NCI-H1436 (cell line): ENCODE results near the gene SEC23IP.

Source experiments
- DNase-seq: peaks from one replicate; lab custom pipeline; 2025; lab: John Stamatoyannopoulos, UW

SEC23IP gene

DNA sequence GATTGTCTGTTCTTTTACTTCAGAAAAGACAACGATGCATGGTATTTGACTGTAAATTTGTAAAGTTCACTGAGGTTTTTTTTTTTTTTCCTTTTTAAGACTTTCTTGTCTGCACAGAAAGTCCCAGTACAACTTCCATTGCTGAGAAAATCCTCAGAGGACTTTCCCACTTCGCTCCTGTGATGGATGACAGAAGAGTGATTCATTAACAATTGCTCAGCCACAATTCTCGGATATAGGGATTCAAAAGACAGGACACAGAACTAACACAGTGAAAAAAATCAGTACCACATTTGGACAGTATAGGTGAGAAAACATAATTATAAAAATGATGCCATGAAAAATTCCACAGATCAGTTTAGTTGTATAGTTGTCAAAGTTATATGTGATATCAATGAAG lies 48.0 kb downstream of the SEC23IP start:
- DNase-seq = no peak

DNA sequence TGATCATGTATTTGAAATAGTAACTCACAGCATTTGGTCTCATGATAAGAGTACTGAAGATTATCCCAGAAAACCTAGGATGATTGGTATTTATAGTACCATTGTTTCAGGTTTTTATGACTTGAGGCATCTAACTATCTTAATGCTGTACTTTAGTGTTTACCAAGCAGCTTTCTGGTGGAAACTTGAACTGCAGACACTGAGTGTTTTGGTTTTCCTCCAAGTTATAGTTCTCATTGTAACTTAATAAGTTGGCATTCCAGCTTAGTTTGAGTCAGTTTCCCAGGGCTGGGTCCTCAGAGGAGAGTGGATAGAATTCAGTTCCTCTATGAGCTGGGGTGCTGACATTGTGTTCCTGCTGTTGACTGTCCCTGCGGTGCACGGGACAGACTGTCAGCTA lies 50.4 kb downstream of the SEC23IP start:
- no peak for DNase-seq

DNA sequence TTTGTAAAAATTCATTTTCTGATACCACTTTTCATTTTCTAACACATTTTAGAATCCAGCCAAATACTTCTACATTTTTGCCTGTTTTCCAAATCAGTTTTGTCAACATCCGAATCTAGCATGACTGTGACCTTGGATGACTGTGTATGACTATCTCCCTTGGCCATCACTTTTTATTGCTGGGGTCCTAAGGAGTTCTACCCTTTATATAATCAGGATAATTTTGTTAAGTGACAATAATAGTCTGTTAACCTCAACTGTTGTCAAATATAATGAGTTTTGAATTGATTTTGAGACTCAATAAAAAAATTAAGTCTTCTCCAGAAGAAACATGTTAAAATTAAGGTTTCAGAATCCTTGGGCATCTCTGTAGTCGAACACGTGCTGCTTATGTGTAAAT lies 53.3 kb downstream of the SEC23IP start:
- DNase-seq = no peak

DNA sequence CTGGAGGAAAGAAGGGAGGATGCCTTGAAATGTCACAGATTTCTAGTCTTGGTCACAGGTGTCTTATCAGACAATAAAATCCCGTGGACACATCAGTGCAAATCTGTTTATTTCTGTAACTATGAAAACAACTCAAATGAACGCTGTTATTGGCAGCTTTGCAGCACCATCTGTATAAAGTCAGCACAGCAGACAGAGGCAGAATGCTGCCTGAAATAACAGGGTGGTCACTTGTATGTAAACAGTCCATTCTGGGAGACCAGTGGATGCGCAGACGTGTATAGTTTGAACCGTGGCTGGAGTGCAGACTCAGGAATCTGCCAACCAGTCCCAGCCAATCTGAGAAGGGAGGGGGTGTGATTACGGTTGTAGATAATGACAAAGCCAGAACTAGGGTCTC lies 54.8 kb downstream of the SEC23IP start:
- DNase-seq = no peak

DNA sequence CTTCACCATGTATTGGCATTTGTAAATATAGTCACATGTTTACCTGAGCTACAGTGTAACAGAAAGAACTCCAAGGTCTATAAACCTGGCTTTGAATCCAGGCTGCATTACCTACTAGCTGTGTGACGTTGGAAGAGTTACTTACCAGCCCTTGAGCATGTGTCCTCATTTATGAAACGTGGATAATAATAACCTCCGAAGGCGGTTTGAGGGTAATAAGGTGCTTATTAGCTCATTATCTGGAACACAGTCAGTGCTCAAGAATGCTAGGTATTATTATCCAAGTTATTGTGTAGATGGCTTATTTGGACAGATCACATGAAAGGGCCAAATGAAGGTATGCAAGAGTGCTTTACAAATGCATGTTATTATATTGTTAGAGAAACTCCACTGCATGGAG lies 64.9 kb downstream of the SEC23IP start:
- no peak for DNase-seq

DNA sequence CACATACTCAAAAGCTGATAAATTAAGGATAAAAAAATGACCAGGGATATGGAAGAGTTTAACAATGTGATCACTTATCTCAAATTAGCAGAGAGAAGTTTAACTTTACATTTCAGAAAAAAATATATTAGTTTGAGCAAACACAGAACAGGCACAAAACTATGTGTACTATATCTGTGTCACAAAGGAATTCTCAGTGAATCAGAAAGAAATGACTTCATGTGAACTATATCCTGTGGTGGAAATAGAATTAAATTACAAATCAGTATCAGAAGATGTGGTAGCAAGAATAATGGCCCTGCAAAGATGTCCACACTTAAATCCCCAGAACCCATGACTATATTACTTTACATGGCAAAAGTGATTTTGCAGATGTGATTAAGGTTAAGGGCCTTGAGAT lies 70.3 kb downstream of the SEC23IP start:
- no peak for DNase-seq

DNA sequence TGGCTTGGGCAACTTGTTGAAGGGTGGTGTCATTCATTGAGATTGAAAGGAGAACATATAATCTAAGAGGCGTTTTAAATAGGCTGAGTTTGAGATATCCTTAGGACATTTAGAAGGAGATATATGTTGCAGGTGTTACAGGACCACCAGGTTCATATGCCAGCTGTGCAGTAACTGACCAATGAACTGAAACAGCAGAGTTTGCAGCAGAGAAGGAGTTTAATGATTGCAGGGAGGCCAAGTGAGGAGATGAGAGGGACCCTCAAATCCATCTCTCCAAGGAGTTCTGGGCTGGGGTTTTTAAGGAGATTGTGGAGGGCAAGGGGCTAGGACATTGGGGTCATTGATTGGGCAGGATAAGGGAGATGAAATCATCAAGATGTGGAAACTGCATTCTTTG lies 74.5 kb downstream of the SEC23IP start:
- no peak for DNase-seq

DNA sequence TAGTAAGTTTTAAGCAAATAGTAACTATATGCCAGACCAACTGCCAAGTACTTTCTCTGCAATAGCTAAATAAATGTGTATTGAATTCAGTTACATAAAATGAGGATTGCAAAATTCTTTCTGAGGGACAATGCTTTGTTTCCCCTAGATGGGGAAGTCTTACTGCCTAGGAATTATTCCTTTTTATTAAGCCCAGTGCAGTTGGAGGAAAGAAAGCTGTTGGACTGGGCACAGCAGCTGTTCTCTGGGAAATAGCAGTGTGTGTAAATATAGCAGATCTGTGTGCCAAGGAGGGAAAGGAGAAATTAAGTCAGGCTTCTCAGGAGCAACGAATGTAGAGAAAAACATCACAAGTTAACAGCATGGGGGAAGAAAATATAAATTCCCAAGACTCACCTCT lies 77.1 kb downstream of the SEC23IP start:
- DNase-seq = no peak

DNA sequence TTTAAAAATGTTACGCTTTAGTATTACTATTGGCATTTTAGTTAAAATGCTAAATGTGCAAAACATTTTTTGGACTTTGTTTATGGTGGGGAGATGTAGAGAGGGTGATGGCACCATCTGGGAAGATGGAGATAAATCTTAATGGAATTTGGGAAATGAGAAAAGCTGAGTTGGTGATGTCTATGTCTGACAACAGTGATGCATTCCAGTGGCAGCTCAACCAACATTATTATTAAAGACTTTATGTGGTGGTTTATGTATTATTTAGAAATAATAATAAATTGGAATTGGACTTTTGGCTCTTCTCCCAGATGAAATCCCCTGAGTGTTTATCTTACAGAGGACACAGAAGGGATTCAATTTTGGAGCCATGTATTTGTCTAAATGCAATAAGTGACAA lies 77.6 kb downstream of the SEC23IP start:
- DNase-seq = no peak

DNA sequence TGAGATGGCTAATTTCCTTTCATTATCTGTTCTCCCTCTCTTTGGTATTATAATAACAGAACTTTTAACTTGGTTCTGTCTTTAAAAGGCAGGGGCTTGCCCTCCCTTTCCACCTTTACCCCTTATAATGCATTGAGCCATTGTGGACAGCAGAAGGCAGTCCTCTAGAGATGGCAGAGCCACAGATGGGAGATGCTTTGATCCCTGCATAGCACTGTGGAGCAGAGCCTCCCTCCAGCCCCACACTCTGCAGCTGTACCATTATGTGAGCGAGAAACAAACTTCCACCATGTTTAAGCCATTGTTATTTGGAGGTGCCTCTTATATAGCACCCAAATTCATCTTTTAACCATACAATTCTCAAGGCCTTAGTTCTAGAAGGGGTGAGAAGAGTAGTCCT lies 78.4 kb downstream of the SEC23IP start:
- no peak for DNase-seq

DNA sequence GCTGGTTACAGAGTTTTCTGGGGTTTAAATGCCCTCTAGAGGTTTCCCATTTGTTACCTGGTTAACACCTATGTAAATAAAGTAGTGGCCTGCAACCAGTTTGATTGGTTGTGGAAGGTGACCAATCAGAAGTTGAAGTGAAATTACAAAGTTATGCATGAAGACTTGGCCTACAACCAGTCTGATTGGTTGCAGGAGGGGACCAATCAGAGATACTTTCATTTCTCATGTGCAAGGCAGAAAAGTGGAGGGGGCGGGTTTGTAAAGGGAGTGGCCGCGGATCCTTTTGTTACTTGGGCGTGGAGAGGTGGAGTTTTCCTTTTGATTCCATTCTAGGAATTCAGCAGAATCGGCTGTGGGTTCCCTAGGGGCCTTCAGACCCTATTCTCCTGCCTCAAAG lies 80.8 kb downstream of the SEC23IP start:
- no peak for DNase-seq

DNA sequence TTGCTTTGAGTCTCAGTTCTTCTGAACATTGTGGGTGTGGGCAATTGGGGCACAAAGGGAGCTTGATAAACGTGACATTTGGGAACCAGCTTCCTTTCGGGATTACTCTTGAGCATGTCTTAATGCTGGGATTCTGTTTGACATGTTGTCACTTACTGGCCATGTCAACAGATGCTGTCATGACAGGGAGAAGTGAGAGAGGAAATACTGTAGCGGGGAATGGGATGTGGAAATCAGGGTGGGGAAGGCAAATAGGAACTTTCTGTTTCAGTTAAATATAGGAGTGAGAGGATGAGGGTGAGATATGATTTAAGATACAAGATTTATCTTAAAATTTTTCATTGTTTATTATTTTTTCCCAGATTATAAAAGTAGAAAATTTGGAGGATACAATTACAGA lies 83.9 kb downstream of the SEC23IP start:
- DNase-seq = no peak

DNA sequence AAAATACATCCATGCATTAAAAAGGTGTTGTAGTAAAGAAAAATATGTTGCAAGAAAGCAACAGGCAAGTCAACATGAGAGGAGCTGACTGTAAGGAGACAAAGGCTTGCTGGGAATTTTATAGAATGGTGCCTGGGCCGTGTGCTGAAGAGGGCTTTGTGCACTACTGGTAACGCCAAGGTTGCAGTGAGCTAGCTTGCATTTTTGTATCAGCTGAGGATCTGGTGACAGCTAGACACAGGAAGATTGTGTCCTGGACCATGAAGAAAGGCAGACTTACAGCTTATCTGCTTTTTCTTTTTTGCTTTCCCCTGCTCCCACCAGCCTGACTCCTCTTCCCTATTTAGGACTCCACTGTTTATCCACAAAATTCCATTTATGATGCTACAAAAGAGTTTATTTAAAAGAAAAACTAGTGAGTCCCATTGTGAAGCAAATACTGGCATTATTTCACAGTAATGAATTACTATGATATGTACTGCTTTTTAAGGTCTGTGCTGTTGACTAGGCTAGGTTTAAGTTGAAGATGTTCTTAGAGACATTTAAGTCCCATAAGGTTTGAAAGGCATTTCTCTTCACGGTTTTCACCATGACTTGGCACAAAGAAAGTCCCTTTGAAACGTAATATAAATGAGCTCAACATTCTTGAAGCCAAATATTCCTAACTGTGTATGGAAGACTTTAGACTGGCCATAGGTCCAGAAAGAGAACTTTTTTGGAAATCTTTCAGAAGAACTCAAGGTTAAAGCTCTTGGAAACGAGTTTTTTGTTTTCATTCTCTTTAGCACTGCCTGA lies 88.6 kb downstream of the SEC23IP start:
- no peak for DNase-seq

DNA sequence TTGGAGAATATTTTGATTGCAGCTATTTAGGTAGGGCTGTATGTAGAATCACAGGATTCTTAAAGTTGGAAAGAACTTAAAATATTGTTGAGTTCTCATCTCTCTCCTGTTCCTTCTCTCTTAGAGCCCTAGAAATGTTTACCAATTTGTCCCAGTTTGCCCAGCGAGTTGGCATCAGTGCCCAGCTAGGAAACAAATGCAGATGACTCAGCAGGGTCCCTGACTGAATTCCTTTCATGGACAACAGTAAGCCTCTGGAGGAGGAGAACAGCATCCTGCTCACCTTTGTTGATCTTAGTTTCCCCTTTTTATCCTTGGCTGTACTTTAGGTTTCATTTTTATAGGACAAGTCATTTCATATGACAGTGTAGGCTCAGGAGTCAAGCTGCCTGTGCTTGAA lies 89.3 kb downstream of the SEC23IP start:
- DNase-seq = no peak

DNA sequence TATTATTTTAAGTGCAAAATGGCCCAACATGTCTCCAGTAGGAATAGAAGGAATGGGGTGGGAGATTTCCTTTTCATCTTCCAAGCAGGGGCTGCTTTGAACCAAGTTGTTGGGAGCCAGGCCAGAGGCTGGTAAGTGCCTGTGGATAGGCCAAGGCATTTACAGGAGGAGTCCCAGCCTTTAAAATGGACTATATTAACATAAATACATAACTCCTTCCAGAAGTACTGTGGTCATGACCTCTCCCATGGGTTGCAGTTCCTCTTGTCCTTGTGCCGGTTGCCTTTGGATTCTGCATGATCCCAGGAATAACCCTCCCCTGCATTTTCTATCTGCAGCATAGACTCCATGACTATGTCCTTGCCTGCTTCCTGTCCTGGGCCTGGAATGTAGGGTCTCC lies 95.8 kb downstream of the SEC23IP start:
- no peak for DNase-seq

DNA sequence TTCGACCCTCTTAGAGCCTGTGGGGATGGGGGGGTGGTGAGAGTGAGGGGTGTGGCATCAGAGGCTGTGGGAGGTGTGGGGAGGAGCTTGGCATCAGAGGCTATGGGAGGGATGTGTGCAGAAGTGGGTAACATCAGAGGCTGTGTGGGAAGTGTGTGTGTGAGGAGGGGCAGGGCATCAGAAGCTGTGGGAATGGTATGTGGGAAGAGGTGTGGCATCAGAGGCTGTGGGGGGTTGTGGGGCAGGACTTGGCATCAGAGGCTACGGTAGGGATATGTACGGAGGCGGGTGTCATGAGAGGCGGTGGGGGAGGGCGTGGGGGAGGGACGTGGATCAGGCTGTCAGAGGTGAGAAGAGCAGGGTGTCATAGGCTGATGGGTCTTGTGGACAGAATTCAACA lies 97.4 kb downstream of the SEC23IP start:
- DNase-seq = no peak

DNA sequence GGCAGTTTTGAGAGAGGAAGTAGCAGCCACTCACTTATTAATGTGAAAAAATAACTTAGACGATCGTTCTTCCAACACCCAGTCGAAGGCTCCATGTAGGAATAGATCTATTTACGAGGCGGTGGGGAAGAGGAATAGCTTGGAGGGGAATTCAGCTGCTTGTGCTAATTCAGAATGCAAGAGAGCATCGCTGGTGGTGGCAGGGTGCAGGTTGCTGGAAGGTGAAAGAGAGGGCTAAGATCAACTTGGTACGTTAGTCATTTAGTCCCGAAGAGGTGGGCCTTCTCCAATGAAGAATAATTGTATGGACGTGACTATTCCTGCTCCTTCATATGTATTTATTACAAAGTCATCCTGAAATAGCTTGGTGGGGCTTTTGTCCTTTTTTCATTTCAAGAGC lies 98.5 kb downstream of the SEC23IP start:
- no peak for DNase-seq

DNA sequence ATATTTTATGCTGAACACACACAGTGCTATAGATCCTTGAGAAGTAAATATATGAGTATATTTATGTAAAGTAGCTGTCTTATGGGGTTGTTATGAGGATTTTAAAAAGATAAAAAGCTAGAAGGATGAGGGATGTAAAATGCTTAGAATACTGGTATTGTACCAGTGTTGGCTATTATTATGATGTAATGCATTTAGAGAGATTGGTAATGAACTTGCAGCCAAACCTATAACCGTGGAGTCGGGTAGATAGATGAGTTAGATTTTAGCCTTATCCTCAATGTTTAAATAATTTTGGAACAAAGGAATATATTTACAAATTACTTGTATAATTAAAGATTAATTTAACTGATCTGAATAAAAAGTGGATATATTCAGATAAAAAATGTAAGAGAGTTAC lies 99.3 kb downstream of the SEC23IP start:
- no peak for DNase-seq
